GM18505 (cell line): ENCODE data around the gene MAN1B1.
A peak's percentile ranks its signal among the peaks of the same experiment; 100 is the strongest.

Experiments used
- ATAC-seq: cut with Tn5 transposase; IDR thresholded peaks from one replicate; pipeline ENCODE4 v1.9.1; 2021; ENCODE audit not compliant: unreplicated experiment
- POLR2A ChIP-seq: IDR thresholded peaks from 4 replicates; pipeline ENCODE4 v1.6.1; 2011; ENCODE audit warnings: borderline replicate concordance; ENCODE audit not compliant: insufficient read depth, insufficient read length; ENCODE audit errors: extremely low read depth

The MAN1B1 gene

GRCh38 chr9:137068539-137069507 is 18.0 kb upstream of the MAN1B1 start:
- ATAC-seq: no peak
- no peak for TF ChIP-seq POLR2A

GRCh38 chr9:137069508-137070091 is 17.2 kb upstream of the MAN1B1 start:
- TF ChIP-seq POLR2A: no peak
- peak; percentile 7 for ATAC-seq

DNA sequence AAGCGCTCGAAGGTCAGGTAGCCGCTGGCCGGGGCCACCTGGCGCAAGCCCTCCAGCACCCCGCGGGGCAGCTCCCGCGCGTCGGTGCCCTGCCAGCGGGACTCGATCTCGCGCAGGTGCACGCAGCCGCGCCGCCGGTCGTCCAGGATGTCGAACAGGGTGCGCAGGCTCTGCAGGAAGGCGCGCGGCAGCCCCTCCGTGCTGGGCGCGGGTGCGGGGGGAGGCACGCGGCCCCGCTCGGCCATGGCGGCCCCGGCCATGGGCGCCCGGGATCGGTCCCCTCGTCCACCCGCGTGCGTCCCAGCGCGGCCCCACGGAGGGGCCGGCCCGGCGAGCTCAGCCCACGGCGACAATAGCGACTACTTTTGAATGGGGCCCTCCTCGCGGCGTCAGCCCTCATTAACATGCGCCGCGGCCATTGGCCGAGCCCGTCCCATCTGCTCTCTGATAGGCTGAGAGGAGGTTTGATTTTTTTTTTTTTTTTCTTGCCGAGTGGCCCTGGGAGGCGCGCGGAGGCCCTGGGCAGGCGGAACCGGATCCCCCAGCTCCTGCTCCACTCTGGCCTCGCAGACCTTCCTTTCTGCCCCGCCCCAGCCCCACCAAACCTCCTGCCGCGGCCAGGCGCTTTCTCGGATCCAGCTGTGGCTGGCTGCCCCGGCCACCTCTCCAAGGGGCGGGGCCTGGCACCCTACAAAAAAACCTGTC is 16.4 kb upstream of the MAN1B1 start, which contains the start of gene SAPCD2:
TSS of gene SAPCD2 (minus strand) at position 357 of the 705 bp plus-strand sequence. CDS start at position 260, 97 bp downstream.
- peak; percentile 69 for ATAC-seq
- peak; percentile 61 for TF ChIP-seq POLR2A

DNA sequence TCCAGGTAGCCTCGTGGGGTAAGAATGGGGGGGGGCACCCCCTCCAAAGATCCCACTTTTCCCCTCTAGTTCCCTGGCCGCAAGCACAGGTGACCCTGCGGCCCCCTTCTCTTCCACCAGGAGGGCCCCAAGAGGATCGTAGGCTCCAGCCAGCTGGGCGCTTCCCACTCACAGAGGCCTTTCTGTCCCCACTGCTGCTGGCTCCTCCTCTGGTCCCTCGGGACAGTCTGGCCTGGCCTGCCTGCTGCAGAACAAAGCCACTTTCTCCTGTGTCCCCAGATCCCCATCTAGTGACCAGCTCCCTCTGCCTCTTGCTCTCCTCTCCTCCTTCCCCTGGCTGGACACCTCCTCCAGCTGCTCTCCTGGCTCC is 15.9 kb upstream of the MAN1B1 start:
- no peak for TF ChIP-seq POLR2A
- ATAC-seq: peak; percentile 8

DNA sequence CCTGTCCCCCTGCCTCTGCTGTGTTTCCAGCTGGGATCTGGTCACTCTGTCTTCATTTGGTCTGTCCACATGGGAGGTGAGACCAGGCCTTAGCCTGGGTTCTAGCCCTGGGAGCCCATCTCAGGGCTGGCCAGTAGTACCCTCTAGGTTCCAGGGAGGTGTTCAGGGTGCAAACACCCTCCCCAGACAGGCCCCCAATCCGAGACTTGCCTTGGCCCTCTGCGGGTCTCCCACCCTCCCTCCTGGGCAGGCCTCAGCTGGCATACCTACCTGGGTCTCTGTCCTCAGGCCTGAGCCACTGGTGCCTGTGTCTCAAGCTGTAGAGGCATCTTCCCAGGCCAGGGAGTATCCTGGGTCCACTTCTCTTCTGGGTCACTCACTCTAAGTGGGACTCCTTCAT is 15.5 kb upstream of the MAN1B1 start:
- no peak for TF ChIP-seq POLR2A
- ATAC-seq: no peak

GRCh38 chr9:137073992-137074399 is 12.8 kb upstream of the MAN1B1 start:
- TF ChIP-seq POLR2A: no peak
- no peak for ATAC-seq

DNA sequence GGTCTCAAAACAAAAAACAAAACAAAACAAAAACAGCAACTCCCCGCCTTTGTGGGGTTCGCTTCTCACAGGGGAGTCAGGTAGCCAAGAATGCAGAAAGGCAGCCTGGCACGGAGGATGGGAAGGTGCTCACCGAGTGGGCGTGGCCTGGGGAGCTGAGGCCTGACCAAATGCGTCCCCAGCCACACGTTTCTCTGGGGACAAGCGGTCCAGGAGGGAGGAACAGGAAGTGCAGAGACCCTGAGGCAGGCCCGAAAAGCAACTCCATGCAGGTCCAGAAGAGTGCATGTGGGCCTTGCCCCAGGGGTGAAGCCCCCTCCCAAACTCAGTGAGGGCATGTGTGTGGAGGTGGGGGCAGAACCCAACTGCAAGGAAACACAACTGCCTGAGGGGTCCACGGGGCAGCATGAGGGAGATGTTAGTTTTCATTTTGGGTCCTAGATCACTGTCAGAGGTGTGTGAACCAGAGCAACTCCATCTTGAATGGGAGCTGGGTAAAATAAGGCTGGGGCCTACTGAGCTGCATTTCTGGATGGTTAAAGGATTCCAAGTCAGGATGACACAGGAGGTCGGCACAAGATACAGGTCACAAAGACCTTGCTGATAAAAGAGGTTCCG is 12.0 kb upstream of the MAN1B1 start:
- no peak for ATAC-seq
- TF ChIP-seq POLR2A: no peak

DNA sequence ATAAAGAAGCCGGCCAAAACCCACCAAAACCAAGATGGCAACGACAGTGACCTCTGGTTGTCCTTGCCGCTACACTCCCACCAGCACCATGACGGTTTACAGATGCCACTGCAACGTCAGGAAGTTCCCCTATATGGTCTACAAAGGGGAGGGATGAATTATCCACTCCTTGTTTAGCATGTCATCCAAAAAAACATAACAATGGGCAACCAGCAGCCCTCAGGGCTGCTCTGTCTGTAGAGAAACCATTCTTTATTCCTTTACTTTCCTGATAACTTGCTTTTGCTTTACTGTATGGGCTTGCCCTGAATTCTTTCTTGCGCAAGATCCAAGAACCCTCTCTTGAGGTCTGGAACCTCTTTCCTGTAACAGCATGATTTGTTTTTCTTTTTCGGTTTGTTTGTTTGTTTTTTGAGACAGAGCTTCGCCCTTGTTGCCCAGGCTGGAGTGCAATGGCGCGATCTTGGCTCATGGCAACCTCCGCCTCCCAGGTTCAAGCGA is 11.5 kb upstream of the MAN1B1 start:
- no peak for TF ChIP-seq POLR2A
- no peak for ATAC-seq

DNA sequence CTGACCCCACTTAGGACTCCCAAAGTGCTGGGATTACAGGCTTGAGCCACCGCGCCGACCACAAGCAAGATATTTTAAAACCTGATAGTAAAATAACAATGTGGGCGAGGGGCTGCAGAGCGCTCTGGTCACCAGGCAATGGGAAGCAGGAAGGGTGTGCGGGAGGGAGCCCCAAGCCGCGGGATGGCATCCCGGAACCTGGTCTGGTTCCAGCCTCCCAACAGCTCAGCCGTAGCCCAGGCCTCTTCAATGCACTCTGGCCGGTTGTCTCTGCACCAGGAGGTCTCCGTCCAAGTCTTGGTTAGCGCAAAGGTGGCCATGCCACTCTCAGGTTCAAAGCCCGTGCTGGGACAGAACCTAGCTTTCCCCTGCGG is 10.2 kb upstream of the MAN1B1 start:
- no peak for TF ChIP-seq POLR2A
- ATAC-seq: no peak

DNA sequence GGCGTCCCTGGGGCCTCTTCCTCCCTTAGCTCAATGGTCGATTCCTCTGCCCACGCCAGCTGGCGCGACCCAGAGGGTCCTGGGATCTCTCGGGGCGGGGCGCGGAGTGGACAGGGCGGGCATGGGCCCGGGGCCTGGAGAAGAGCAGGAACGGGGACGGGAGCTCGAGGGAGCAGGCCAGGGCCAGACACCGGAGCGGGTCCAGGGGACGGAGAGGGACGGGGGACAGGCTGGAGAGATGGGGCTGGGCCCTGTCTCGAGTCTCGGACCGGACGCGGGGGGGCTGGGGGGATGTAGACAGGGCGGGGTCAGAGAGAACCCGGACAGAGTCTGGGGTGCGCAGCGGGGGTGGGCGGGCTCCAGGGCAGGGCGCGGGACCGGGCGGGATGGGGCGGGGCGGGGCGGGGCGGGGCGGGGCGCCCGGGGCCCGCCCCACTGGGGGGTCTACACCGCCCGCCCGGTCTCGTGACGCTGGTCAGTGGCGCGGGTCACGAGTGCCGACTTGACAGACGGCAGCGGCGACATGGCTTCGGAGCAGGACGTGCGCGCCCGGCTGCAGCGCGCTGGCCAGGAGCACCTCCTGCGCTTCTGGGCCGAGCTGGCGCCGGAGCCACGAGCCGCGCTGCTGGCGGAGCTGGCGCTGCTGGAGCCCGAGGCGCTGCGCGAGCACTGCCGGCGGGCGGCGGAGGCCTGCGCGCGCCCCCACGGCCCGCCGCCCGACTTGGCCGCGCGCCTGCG is 9.6 kb upstream of the MAN1B1 start, which contains the start of gene UAP1L1:
TSS of gene UAP1L1 (plus strand) at position 508 of the 738 bp plus-strand sequence. CDS start at position 524, 16 bp downstream.
- peak; percentile 64 for TF ChIP-seq POLR2A
- peak; percentile 57 for ATAC-seq

GRCh38 chr9:137077758-137078693 is 8.8 kb upstream of the MAN1B1 start:
- TF ChIP-seq POLR2A: no peak
- peak; percentile 21 for ATAC-seq
